Stromal cell of bone marrow (primary cell): ENCODE data around the gene CFAP97.
"Not testable (repeated sequence)": the region's sequence is repeated elsewhere in the genome, so short reads cannot be mapped to it uniquely, and the experiment has no call there.

Experiments used
- DNase-seq: peaks from one replicate; pipeline ENCODE4 v3.0.0-alpha.2; 2012; ENCODE audit warnings: low read depth

CFAP97 gene

GRCh38 chr4:185198189-185198588 lies 5.6 kb downstream of the CFAP97 start:
- not testable (repeated sequence) for DNase-seq

- no peak for DNase-seq
These were observed 7.4 kb downstream of the CFAP97 start for GRCh38 chr4:185196437-185196836.

- DNase-seq: no peak
These were observed 8.6 kb downstream of the CFAP97 start for GRCh38 chr4:185194924-185195888.

DNA sequence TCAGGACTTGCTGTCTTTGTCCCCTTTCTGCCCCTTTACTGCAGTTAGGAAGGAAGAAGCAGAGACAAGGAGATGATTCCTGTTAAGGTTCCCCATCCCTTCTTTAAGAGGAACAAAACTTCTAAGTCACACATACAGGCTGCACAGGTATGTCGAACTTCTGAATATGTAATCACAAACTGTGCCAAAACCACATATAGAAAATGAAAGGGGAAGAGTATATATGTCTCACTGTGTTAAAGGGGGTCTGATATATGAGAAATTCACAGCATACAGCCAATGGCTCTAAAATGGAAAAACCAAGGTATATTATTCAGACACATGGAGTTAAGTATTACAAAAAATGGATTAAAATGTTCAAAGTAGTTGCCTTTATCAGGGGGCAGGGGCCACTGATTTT lies 11.7 kb downstream of the CFAP97 start:
- DNase-seq: no peak

DNA sequence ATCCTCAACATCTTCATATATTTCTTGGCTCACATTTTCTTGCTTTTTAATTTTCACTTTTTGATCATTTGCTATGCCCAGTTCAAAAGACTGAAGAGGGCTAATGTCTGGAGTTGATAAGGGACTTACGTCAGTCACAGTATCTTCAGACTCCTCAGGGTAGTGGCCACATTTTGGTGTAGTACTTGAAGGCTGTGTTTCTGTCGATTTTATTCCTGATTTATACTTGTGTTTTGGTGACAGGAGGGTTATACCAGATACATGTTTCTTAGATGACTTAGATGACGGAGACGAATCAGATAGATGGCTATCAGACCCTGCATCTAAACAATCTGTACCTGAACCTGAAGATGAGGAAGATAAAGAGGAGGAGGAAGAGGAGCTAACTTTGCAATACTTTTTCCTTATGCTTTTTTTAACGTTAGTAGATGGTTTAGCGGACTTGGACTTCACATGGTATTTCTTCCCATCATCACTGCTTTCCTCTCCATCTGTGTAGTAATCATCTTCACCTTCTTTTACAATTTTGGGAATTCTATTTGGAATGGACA lies 13.4 kb downstream of the CFAP97 start:
- DNase-seq: no peak

DNA sequence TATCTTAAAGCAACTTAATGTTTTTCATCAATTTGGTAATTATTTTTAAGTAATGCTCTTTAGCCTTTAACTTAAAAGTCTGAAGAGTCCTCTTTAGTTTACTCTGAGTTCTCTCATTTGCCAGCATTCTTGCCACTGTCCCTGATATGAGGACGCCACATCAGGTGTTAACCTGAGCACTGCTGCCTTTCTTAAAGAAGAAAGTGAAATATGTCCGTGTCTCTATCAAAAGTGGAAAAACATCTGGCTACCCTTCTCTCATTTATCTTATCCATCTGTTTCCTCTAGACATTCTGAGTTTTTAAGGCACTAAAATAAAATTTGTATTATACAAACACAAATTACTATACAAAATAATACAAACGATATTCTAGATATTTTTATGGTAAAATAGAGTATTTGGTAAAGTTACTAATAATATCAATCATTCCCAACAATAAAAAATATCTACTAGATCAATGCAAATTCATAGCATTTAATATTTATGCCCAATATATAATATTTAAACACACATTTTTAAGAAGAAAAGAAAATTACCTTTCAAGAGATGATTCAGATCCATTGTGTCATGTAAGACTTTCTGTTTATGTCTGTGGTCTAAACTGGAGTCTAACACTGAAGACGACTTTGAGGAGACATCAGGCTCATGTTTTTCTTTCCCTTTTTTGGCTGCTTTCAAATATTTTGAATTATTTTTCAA lies 14.0 kb downstream of the CFAP97 start:
- no peak for DNase-seq

DNA sequence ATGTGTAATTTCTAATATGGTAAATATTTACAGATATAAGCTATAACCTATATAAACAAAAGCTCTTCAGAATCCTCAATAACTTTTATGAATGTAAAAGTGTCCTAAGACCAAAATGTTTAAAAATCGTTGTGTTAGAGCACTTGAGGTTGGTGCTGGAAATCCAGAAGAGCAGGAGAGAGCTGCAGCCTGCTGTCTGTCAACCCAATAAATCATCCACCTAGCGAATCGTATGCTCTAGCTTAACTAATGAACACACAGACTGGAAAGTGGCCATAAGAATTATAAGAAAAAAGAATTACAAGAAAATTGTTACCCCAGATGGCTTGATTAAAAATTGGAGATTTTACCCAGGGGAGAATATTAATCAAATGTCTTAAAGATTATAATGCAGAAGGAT lies 17.0 kb downstream of the CFAP97 start:
- no peak for DNase-seq

GRCh38 chr4:185183622-185184281 lies 20.0 kb downstream of the CFAP97 start:
- DNase-seq: peak; percentile 80

- DNase-seq: no peak
These were observed 21.6 kb downstream of the CFAP97 start for GRCh38 chr4:185182239-185182638.

DNA sequence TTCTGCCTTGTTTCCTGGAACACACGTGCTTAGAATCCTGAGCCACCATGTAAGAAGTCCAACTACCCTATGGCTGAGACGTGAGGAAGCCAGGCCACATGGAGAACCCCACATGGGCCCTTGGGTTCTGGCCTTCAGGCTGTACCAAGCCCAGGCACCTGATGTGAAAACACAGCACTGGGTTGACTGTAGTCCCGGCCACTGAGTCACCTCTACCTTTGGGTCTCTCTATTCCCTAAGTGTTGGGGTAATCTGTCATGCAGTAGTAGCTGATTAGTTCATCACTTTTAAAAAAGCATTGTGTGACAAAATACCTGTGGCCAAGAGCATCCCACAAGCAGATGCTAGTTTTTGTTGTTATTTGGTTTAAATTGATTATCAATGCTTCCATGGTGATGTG lies 24.3 kb downstream of the CFAP97 start:
- DNase-seq: no peak

DNA sequence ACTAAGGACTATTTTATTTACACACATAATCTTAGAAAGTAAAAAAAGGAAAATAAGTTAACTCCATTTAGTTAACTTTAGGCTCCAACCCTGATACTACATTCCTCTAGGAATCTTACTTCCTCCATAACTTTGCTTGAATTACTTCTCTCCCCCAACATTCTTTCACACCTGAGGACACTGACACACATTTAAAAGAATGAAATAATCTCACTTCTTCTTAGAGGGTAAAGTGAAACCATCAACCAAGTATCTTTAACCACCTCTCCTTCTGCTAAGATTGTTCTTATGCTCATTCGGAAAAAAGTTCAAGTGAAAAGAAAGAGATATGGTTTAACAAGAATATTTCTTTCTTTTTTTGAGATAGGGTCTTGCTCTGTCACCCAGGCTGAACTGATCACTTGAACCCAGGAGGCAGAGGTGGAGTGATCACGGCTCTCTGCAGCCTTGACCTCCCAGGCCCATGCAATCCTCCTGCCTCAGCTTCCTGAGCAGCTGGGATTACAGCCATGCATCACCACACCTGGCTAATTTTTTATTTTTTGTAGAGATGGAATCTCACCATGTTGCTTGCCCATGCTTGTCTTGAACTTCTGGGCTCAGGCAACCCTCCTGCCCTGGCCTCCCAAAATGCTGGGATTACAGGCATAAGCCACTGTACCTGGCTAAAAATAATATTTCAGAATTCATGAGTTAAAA lies 32.3 kb downstream of the CFAP97 start:
- DNase-seq: no peak

DNA sequence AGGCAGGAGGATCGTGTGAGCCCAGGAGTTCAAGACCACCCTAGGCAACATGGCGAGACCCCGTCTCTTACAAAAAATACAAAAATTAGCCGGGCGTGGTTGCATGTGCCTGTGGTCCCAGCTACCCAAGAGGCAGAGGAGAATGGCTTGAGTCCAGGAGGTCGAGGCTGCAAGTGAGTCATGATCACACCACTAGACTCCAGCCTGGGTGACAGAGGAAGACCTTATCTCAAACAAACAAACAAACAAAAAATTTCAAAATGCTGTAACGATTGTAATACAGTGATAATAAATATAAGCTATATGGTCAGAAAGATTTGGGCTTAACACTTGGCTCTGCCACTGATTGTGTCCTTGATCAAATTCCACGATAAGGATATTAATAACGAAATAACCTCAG lies 36.6 kb downstream of the CFAP97 start:
- DNase-seq: no peak

- peak; percentile 48 for DNase-seq
These were observed 38.2 kb downstream of the CFAP97 start for GRCh38 chr4:185165605-185166063.

- DNase-seq: no peak
These were observed 52.5 kb downstream of the CFAP97 start for GRCh38 chr4:185151296-185151695.

DNA sequence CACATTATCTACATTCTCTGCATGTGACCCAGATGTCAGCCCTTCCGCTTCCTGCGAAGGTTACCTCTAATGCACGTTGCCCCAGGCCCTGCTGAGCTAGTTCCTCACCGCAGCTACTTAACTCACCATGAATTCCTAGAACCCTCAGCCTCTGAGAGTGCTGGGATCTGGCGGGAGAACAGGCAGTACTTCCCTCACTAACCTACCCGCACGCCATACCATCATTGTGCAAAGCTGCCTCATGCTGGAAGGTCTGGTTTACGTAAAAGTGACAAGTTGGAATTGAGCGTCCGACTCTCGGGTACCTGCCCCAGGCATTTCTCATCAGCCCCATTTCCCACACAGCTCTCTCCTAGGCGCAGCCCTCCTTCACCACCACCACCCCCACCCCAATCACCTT lies 54.4 kb downstream of the CFAP97 start:
- no peak for DNase-seq

GRCh38 chr4:185145572-185145971 lies 58.2 kb downstream of the CFAP97 start:
- no peak for DNase-seq

DNA sequence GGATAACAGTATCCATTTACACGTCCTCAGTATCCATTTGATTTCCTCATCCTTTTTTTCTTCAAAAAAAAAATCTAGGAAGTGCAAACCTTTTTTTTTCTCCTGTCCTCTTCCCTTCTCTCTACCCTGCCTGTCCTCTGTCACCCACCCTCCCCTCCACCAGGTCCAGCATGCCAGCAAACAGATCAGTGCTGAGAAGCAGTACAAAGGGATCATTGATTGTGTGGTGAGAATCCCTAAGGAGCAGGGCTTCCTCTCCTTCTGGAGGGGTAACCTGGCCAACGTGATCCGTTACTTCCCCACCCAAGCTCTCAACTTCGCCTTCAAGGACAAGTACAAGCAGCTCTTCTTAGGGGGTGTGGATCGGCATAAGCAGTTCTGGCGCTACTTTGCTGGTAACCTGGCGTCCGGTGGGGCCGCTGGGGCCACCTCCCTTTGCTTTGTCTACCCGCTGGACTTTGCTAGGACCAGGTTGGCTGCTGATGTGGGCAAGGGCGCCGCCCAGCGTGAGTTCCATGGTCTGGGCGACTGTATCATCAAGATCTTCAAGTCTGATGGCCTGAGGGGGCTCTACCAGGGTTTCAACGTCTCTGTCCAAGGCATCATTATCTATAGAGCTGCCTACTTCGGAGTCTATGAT lies 59.1 kb downstream of the CFAP97 start:
- no peak for DNase-seq

DNA sequence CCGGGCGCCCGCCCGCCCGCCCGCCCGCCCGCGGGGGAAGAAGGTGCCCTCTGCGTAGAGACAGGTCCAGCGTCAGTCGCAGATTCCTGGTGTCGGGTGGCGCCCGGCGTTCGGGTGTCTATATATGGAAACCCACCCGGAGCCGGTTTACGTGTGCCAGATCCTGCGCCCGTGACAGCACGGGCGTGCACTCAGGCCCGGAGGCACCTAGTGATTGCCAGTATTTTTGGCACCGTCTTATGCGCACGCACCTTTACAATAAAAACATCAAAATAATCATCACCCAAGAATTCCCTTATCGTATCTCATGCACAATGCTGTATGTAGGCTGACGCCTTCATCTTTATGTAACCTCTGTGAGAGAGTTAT lies 60.2 kb downstream of the CFAP97 start:
- no peak for DNase-seq

- DNase-seq: peak; percentile 53
These were observed 60.7 kb downstream of the CFAP97 start, which contains the start of gene SLC25A4 for GRCh38 chr4:185142912-185143600. SLC25A4 (plus strand) TSS chr4:185143266; CDS start chr4:185143373, 107 bp downstream.

- DNase-seq: no peak
These were observed 61.3 kb downstream of the CFAP97 start for GRCh38 chr4:185142564-185142911.

DNA sequence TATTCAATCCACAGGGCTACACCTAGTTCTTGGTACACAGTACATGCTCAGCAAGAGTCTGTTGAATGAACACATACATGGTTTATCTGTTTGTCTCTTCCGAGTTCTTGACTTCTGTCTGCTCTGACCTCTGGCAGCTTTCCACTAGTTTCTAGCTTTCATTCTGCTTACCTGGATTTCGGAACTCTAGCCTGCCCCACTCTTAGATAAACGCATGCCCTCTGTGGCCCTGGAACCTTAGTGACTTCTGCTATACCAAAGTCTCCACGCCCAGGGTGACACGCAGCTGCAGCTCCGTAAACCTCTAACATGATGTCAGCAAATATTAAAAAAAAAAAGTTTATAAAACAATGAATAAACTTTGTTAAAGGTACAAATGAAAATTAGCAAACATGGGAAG lies 62.0 kb downstream of the CFAP97 start:
- no peak for DNase-seq
